ENCODE data around the gene TSPAN18.

- TF ChIP-seq CTCF (conservative IDR thresholded peaks at IDR 0.05; ENCODE audit: low read depth, low read length) (peak; percentile 74), EZH2 (IDR thresholded peaks at IDR 0.05; ENCODE audit: low read length, unreplicated experiment) (peak; percentile 92), EZH2phosphoT487 (IDR thresholded peaks at IDR 0.05; ENCODE audit: borderline replicate concordance, low read length) (peak; percentile 76)
These were observed 868 bp downstream of the TSPAN18 start for GRCh38 chr11:44727373-44728287.
